ENCODE results near the gene DLGAP1.

The DLGAP1 gene

DNA sequence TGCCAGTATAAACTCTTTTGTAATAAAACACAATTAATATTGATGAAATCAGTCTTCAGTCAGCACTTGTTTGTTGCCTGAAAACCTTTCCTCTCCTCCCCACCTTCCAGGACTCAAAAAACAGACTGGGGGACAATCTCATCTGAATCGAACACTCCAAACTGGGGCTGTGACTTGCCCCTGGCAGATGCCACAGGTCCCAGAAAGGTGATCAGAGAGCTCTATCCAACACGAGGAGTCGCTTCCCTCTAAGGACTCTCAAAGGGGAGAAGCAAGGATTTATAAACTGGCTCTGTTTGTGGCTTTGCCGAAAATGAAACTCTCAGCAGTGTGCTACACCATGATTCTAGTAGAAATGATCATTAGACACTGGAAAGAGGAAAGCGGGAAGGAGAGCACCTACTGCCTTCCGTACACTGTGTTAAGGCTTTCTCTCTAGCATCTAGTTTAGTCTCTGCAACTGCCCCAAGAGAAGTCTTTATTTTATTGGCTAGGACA lies 805.9 kb downstream of the DLGAP1 start:
- Mint-ChIP-seq H3K9me3 (ENCODE audit: low read depth) (no peaks in the 10 kb centered on the region), H3K4me3 (no peak overlapping the region), H3K4me1 (ENCODE audit: low read depth) (peaks cover 16% of the 10 kb centered on the region), H3K27ac (no peak overlapping the region), H3K27me3 (no peaks in the 10 kb centered on the region), H3K36me3 (no peaks in the 10 kb centered on the region)

- no peak overlapping the region for H3K4me3 Mint-ChIP-seq
These were observed 806.5 kb downstream of the DLGAP1 start for GRCh38 chr18:3648641-3649040.

GRCh38 chr18:3648200-3648599 lies 806.9 kb downstream of the DLGAP1 start:
- H3K9me3 Mint-ChIP-seq (ENCODE audit: low read depth) = no peaks in the 10 kb centered on the region
- no peak overlapping the region for H3K4me3 Mint-ChIP-seq
- H3K27me3 Mint-ChIP-seq = no peaks in the 10 kb centered on the region
- H3K36me3 Mint-ChIP-seq = no peaks in the 10 kb centered on the region
- H3K27ac Mint-ChIP-seq = no peak overlapping the region
- H3K4me1 Mint-ChIP-seq (ENCODE audit: low read depth) = peaks cover 18% of the 10 kb centered on the region

More at GRCh38 chr18:3648641-3649040, 806.5 kb downstream of the DLGAP1 start:
- Mint-ChIP-seq H3K27me3 (no peaks in the 10 kb centered on the region), H3K4me1 (ENCODE audit: low read depth) (peaks cover 19% of the 10 kb centered on the region), H3K36me3 (no peaks in the 10 kb centered on the region), H3K27ac (no peak overlapping the region), H3K9me3 (ENCODE audit: low read depth) (no peaks in the 10 kb centered on the region)

GRCh38 chr18:3647636-3648035 lies 807.5 kb downstream of the DLGAP1 start:
- Mint-ChIP-seq H3K27me3 (no peaks in the 10 kb centered on the region), H3K36me3 (no peaks in the 10 kb centered on the region), H3K4me1 (ENCODE audit: low read depth) (peaks cover 16% of the 10 kb centered on the region), H3K27ac (no peak overlapping the region), H3K4me3 (no peak overlapping the region), H3K9me3 (ENCODE audit: low read depth) (no peaks in the 10 kb centered on the region)

- no peaks in the 10 kb centered on the region for H3K27me3 Mint-ChIP-seq
- H3K27ac Mint-ChIP-seq = no peak overlapping the region
- H3K4me3 Mint-ChIP-seq = no peak overlapping the region
- H3K4me1 Mint-ChIP-seq (ENCODE audit: low read depth) = peaks cover 13% of the 10 kb centered on the region
- no peaks in the 10 kb centered on the region for H3K36me3 Mint-ChIP-seq
- H3K9me3 Mint-ChIP-seq (ENCODE audit: low read depth) = no peaks in the 10 kb centered on the region
These were observed 809.5 kb downstream of the DLGAP1 start for GRCh38 chr18:3645384-3646156.

GRCh38 chr18:3634250-3634939 lies 820.7 kb downstream of the DLGAP1 start:
- H3K27ac Mint-ChIP-seq = peak overlapping the region; percentile 69

DNA sequence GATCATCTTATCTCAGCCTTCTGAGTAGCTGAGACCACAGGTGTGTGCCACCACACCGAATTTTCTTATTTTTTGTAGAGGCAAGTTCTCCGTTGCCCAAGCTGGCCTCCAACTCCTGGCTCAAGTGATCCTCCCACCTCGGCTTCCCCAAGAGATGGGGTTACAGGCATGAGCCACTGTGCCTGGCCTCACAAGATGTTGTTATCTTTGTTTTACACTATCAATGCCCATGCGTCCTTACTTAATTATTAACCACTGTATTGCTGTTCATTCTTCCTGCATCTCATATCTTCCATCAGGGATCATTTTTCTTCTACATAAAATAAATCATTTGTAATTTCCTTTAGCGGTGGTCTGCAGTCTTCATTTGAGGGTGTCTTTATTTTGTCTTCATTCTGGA lies 823.2 kb downstream of the DLGAP1 start:
- Mint-ChIP-seq H3K4me1 (ENCODE audit: low read depth) (peaks cover 30% of the 10 kb centered on the region), H3K27ac (no peak overlapping the region), H3K36me3 (no peaks in the 10 kb centered on the region), H3K4me3 (no peak overlapping the region), H3K9me3 (ENCODE audit: low read depth) (no peaks in the 10 kb centered on the region), H3K27me3 (no peaks in the 10 kb centered on the region)

More at GRCh38 chr18:3634250-3634939, 820.7 kb downstream of the DLGAP1 start:
- Mint-ChIP-seq H3K27me3 (no peaks in the 10 kb centered on the region), H3K4me3 (no peak overlapping the region), H3K4me1 (ENCODE audit: low read depth) (peaks cover 25% of the 10 kb centered on the region), H3K36me3 (no peaks in the 10 kb centered on the region), H3K9me3 (ENCODE audit: low read depth) (no peaks in the 10 kb centered on the region)

DNA sequence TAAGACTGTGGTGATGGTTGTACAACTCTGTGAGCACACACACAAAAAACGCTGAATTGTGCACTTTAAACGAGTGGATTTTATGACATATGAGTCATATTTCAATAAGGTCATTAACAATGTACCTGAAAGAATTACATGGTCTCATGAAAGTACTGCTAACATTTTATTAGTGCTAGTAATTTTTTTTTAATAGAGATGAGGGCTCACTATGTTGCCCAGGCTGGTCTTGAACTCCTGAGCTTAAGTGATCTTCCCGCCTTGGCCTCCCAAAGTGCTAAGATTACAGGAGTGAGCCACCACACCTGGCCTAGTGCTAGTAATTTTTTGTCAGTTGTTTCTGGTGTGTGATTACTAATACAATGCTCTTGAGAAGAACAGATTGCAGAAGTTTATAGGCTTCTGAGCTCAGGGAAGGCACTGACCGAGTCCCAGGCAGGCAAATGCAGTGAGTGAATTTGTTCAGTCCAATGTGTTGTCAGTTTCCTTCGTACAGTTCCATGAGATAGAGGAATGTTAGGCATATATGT lies 828.1 kb downstream of the DLGAP1 start:
- Mint-ChIP-seq H3K27me3 (no peaks in the 10 kb centered on the region), H3K9me3 (ENCODE audit: low read depth) (no peaks in the 10 kb centered on the region), H3K4me3 (no peak overlapping the region), H3K4me1 (ENCODE audit: low read depth) (peaks cover 33% of the 10 kb centered on the region), H3K36me3 (peaks cover 3% of the 10 kb centered on the region), H3K27ac (peak overlapping the region; percentile 72)

GRCh38 chr18:3625742-3626091 lies 829.4 kb downstream of the DLGAP1 start:
- no peaks in the 10 kb centered on the region for H3K9me3 Mint-ChIP-seq (ENCODE audit: low read depth)

DNA sequence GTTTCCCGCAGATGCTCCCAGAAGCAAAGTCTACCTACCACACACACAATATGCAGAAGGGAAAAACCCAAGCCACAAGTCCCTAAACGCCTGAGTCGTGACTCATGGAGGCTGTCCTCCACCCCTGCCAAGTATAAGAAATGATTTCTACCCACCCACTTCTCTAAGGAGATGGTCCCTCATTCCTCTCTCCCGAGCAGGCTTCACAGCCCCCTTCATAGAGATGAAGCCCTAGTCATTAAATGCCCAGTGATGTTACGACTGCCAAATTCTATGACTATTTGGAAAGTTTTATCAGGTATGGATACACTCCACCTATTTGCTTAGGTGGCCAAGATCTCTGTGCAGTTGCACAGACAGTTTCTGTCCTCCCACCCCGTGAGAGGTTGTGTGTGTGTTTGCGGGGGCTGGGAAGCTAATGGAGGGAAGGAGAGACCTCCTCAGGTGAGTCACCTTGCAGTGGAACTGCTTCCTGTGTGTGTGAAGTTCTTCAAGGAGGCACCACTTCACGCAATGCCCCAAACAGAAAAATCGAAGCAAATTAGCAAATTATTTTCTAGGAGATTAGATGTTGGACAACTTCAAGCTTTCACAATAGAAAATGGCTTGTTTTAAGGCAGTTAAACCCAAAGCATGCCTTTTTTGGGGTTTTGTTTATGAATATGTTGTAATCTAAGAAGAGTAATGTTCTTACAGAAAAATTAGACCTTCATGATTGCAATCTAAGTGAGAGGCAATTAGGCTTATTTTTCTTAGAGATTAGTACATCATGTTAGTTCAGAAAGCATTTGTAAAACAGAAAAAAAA lies 830.0 kb downstream of the DLGAP1 start:
- Mint-ChIP-seq H3K36me3 (peaks cover 3% of the 10 kb centered on the region), H3K9me3 (ENCODE audit: low read depth) (no peaks in the 10 kb centered on the region), H3K4me3 (peak overlapping the region; percentile 67), H3K27ac (peak overlapping the region; percentile 82), H3K4me1 (ENCODE audit: low read depth) (peaks cover 33% of the 10 kb centered on the region), H3K27me3 (no peaks in the 10 kb centered on the region)

More at GRCh38 chr18:3625742-3626091, 829.4 kb downstream of the DLGAP1 start:
- peaks cover 33% of the 10 kb centered on the region for H3K4me1 Mint-ChIP-seq (ENCODE audit: low read depth)
- no peaks in the 10 kb centered on the region for H3K27me3 Mint-ChIP-seq
- peaks cover 3% of the 10 kb centered on the region for H3K36me3 Mint-ChIP-seq
- peak overlapping the region; percentile 30 for H3K27ac Mint-ChIP-seq
- H3K4me3 Mint-ChIP-seq = peak overlapping the region; percentile 38

DNA sequence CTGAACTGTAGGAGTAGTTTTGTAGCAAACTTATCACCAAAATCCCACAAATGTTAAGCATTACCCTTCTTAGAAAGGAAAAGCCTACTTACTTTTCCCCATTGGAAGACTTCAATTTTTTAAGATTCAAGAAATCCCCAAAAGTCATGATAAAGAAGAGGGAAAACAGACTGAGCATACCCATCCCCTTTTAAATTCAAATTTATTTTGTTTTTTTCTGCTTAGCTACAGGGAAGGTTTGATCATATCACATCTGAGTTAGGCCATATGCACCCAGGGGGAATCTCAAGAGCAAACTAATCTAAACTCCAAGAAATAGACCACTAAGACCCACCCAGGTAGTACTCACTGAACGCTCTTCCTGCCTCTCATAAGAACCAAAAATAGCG lies 830.6 kb downstream of the DLGAP1 start:
- Mint-ChIP-seq H3K4me3 (peak overlapping the region; percentile 67), H3K9me3 (ENCODE audit: low read depth) (no peaks in the 10 kb centered on the region), H3K4me1 (ENCODE audit: low read depth) (peaks cover 33% of the 10 kb centered on the region), H3K27ac (peak overlapping the region; percentile 82), H3K36me3 (peaks cover 3% of the 10 kb centered on the region), H3K27me3 (no peaks in the 10 kb centered on the region)

- H3K9me3 Mint-ChIP-seq (ENCODE audit: low read depth) = no peaks in the 10 kb centered on the region
- peaks cover 3% of the 10 kb centered on the region for H3K36me3 Mint-ChIP-seq
- no peaks in the 10 kb centered on the region for H3K27me3 Mint-ChIP-seq
- H3K27ac Mint-ChIP-seq = peak overlapping the region; percentile 82
- peak overlapping the region; percentile 67 for H3K4me3 Mint-ChIP-seq
- H3K4me1 Mint-ChIP-seq (ENCODE audit: low read depth) = peaks cover 33% of the 10 kb centered on the region
These were observed 831.1 kb downstream of the DLGAP1 start for GRCh38 chr18:3623769-3624545.

DNA sequence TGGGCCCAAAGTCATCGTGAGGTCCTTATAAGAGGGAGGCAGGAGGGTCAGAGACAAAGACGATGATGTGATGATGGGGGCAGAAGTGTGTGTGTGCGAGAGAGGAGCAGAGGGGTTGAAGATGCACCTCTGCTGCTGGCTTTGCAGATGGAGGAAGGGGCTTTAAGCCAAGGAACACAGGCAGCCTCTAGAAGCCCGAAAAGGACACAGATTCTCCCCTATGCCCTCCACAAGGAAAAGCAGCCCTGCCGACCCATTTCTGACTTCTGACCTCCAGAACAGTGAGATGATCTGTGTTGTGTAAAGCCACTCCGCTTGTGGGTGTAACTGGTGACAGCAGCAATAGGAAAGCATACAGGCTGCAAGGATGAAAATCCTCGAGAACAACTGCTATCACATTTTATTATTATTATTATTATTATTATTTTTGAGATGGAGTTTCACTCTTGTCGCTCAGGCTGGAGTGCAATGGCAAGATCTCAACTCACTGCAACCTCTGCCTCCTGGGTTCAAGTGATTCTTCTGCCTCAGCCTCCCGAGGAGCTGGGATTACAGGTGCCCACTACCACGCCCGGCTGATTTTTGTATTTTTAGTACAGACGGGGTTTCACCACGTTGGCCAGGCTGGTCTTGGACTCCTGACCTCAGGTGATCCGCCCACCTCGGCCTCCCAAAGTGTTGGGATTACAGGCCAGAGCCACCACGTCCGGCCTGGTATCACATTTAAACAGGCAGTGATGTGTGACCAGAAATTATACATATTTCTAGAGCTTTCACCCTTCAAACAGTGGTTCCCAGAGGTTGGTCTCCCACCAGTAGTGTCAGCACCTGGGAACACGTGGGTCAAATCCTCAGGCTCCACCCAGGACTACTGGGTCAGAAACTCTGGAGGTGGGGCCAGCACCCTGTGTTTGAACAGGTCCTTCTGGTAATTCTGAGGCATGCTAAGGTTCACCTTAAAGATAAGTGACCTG lies 834.7 kb downstream of the DLGAP1 start:
- no peak overlapping the region for H3K27ac Mint-ChIP-seq
- H3K4me1 Mint-ChIP-seq (ENCODE audit: low read depth) = peaks cover 21% of the 10 kb centered on the region
- no peaks in the 10 kb centered on the region for H3K27me3 Mint-ChIP-seq
- no peak overlapping the region for H3K4me3 Mint-ChIP-seq
- no peaks in the 10 kb centered on the region for H3K9me3 Mint-ChIP-seq (ENCODE audit: low read depth)
- peaks cover 3% of the 10 kb centered on the region for H3K36me3 Mint-ChIP-seq
